ENCODE data around the gene LRP11. TPM values are rescaled to one million over a fixed set of nuclear protein-coding genes. Genes with fewer than 3 reads are reported as not detected.

LRP11 gene
- total and polyA plus RNA-seq, 3 donors from 2014 or later = 16.8 to 44.7 (median 28.8) TPM

DNA sequence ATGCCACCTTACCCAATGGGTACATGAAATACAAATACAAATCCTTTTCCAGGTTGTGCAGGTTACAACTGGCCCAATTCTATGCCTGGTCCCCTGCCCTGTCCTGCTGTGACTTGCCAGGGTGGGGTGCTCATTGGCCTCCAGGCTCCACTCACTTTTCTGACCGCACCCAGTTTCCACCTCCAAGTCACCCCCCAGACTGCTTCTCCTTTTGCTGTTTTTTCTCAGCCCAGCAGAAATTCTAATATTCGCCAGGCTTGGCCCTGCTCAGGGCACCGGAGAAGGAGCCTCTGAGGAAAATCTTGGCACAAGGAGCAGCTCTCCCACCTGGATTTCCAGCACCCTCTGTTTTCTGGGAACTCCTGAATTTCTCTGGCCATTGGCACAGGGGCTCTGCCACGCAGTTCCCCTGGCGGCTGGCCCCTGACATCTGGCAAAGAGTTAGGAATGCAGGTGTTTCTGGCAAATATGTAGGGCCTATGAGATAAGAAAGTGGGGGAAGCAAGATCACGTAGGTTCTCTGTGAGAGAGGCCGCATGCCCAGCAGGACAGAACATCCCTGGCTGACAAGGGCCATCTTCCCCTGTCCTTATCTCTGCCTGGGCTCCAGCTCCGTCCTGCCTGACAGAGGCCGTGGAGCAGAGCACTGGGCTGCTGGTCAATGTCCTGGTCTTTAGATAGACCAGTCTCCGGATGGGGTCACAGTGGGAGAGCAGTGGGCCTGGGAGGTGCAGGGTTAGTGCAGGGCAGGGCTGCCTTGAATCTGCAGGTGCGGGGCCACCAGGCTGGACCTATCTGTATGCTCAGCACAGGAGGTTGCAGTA lies 36.7 kb upstream of the LRP11 start:
- Histone ChIP-seq H3K9me3 (no peaks in the 10 kb centered on the region), H3K4me1 (peaks cover 4% of the 10 kb centered on the region), H3K4me3 (no peak overlapping the region), H3K27ac (no peak overlapping the region), H3K27me3 (no peaks in the 10 kb centered on the region), H3K36me3 (ENCODE audit: low read depth, missing control alignments) (no peaks in the 10 kb centered on the region)
- DNase-seq = no peak
- TF ChIP-seq, protein P1, sequence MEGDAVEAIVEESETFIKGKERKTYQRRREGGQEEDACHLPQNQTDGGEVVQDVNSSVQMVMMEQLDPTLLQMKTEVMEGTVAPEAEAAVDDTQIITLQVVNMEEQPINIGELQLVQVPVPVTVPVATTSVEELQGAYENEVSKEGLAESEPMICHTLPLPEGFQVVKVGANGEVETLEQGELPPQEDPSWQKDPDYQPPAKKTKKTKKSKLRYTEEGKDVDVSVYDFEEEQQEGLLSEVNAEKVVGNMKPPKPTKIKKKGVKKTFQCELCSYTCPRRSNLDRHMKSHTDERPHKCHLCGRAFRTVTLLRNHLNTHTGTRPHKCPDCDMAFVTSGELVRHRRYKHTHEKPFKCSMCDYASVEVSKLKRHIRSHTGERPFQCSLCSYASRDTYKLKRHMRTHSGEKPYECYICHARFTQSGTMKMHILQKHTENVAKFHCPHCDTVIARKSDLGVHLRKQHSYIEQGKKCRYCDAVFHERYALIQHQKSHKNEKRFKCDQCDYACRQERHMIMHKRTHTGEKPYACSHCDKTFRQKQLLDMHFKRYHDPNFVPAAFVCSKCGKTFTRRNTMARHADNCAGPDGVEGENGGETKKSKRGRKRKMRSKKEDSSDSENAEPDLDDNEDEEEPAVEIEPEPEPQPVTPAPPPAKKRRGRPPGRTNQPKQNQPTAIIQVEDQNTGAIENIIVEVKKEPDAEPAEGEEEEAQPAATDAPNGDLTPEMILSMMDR (IDR thresholded peaks at IDR 0.05) = no peak
- TF ChIP-seq POLR2A (IDR thresholded peaks at IDR 0.05) = no peak
- 81 to 89% methylated on average over 7 to 11 of the region's 11 CpGs for WGBS, 2 donors
- intact Hi-C loops (cut with DNase I; ENCODE audit: low total_unique reads) = no loop called here

DNA sequence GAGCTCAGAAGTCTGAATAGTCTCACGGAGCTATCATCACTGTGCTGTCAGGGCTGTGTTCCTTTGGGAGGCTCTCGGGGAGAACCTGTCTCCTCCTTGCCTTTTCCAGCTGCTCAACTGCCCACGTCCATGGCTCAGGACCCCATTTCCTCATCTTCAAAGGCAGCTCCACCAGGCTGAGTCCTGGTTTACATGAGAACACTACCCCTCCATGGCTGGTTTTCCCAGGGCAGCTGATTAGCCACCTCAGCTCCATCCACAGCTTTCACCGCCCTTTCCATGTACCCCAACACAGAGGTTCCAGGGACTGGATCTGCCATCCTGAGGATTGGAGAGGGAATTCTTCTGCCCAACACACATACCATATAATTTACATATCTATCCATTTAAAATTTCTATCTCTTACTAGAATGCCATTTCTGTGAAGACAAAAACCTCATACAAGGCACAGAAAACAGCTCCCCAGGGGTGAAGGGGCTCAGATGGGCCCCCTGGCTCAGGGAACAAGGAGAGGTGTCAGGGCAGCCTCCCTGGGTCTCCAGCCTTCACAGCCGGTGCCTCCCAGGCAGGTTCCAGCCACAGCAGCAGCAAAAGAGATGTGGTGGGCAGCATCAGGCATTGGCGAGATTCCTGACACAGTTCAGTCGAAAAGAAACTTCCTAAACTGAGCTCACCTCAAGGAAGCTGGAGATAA lies 35.9 kb upstream of the LRP11 start:
- intact Hi-C loops (cut with DNase I; ENCODE audit: low total_unique reads) = no loop called here
- Histone ChIP-seq H3K27ac (no peak overlapping the region), H3K27me3 (no peaks in the 10 kb centered on the region), H3K4me3 (no peak overlapping the region), H3K4me1 (peaks cover 12% of the 10 kb centered on the region), H3K9me3 (no peaks in the 10 kb centered on the region), H3K36me3 (ENCODE audit: low read depth, missing control alignments) (no peaks in the 10 kb centered on the region)
- no peak for DNase-seq
- 83 to 91% methylated on average over 7 of the region's 7 CpGs for whole genome bisulfite sequencing, 2 donors
- TF ChIP-seq, protein P1 (IDR thresholded peaks at IDR 0.05) = no peak
- TF ChIP-seq POLR2A (IDR thresholded peaks at IDR 0.05) = no peak

DNA sequence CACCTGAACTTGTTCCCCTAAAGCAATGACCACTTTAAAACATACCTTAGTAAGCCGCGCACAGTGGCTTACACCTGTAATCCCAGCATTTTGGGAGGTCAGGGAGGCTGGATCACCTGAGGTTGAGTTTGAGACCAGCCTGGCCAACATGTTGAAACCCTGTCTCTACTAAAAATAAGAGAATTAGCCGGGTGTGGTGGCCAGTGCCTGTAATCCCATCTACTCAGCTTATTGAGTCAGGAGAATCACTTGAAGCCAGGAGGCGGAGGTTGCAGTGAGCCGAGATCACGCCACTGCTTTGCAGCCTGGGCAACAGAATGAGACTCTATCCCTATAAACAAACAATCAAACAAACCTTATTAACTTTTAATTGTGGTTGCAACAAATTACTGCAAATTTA lies 35.3 kb upstream of the LRP11 start:
- peaks cover 15% of the 10 kb centered on the region for H3K4me1 ChIP-seq
- no peaks in the 10 kb centered on the region for H3K27me3 ChIP-seq
- intact Hi-C loops (cut with DNase I; ENCODE audit: low total_unique reads) = no loop called here
- TF ChIP-seq, protein P1 (IDR thresholded peaks at IDR 0.05) = no peak
- TF ChIP-seq POLR2A (IDR thresholded peaks at IDR 0.05) = no peak
- no peaks in the 10 kb centered on the region for H3K9me3 ChIP-seq
- 87 to 95% methylated on average over 6 of the region's 6 CpGs for WGBS, 2 donors
- DNase-seq = no peak
- H3K4me3 ChIP-seq = no peak overlapping the region
- H3K27ac ChIP-seq = no peak overlapping the region
- H3K36me3 ChIP-seq (ENCODE audit: low read depth, missing control alignments) = no peaks in the 10 kb centered on the region

DNA sequence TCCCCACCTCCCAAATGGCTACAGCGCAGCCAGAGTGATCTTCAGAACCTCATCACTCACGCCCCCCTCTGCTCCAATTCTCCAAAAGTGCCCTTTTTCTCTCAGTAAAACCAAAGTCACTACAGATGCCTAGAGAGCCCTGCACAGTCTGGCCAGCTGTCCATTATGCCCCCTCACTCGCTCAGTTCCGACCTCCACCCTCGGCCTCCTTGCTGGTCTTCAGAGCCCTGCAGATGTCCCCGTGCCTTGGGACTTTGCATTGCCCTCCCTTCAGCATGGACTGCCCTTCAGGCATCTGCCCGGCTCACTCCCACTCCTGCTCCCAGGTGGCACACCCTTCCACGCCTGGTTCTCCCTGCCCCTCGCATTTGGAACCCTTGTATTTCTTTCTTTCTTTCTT lies 34.8 kb upstream of the LRP11 start:
- Histone ChIP-seq H3K27ac (no peak overlapping the region), H3K9me3 (no peaks in the 10 kb centered on the region), H3K4me3 (no peak overlapping the region), H3K4me1 (peaks cover 15% of the 10 kb centered on the region), H3K27me3 (no peaks in the 10 kb centered on the region), H3K36me3 (ENCODE audit: low read depth, missing control alignments) (no peaks in the 10 kb centered on the region)
- no peak for TF ChIP-seq POLR2A (IDR thresholded peaks at IDR 0.05)
- TF ChIP-seq, protein P1 (IDR thresholded peaks at IDR 0.05) = no peak
- WGBS, 2 donors = 97 to 98% methylated on average over 9 of the region's 9 CpGs
- DNase-seq = no peak
- intact Hi-C loops (cut with DNase I; ENCODE audit: low total_unique reads) = no loop called here
